GM04503 (cell line): Measurements from ENCODE around the gene PRDM10.
"Not testable (repeated sequence)": the region's sequence is repeated elsewhere in the genome, so short reads cannot be mapped to it uniquely, and the experiment has no call there.

Experiments
- DNase-seq: peaks from one replicate; pipeline ENCODE4 v3.0.0-alpha.2; 2012; ENCODE audit warnings: low read depth

The PRDM10 gene

GRCh38 chr11:130002352-130002845 is at the start of gene PRDM10:
Gene PRDM10, minus strand, starts transcription at chr11:130002835. Its CDS starts 41,871 bp downstream, at chr11:129960964.
- no peak for DNase-seq

- DNase-seq = peak; percentile 45
Observed at GRCh38 chr11:130051082-130051481, 48.4 kb upstream of the PRDM10 start.

- DNase-seq = no peak
Observed at GRCh38 chr11:130050257-130050656, 47.6 kb upstream of the PRDM10 start.

- no peak for DNase-seq
Observed at GRCh38 chr11:130049328-130049771, 46.7 kb upstream of the PRDM10 start.

GRCh38 chr11:130047141-130047540 is 44.5 kb upstream of the PRDM10 start:
- DNase-seq = no peak

GRCh38 chr11:130043575-130043974 is 40.9 kb upstream of the PRDM10 start:
- DNase-seq = no peak

- DNase-seq = peak; percentile 85
Observed at GRCh38 chr11:130042093-130042591, 39.5 kb upstream of the PRDM10 start.

- DNase-seq = no peak
Observed at GRCh38 chr11:130040281-130040940, 37.8 kb upstream of the PRDM10 start.

GRCh38 chr11:130037881-130038585 is 35.4 kb upstream of the PRDM10 start:
- no peak for DNase-seq

- peak; percentile 72 for DNase-seq
Observed at GRCh38 chr11:130037058-130037457, 34.4 kb upstream of the PRDM10 start.

GRCh38 chr11:130034236-130034635 is 31.6 kb upstream of the PRDM10 start:
- no peak for DNase-seq

- no peak for DNase-seq
Observed at GRCh38 chr11:130032931-130033330, 30.3 kb upstream of the PRDM10 start.

- DNase-seq = no peak
Observed at GRCh38 chr11:130031945-130032344, 29.3 kb upstream of the PRDM10 start.

GRCh38 chr11:130031056-130031455 is 28.4 kb upstream of the PRDM10 start:
- DNase-seq = no peak

GRCh38 chr11:130029137-130029536 is 26.5 kb upstream of the PRDM10 start:
- DNase-seq = no peak

GRCh38 chr11:130025371-130025770 is 22.7 kb upstream of the PRDM10 start:
- no peak for DNase-seq

- no peak for DNase-seq
Observed at GRCh38 chr11:130024361-130024760, 21.7 kb upstream of the PRDM10 start.

- DNase-seq = peak; percentile 72
Observed at GRCh38 chr11:130023204-130023603, 20.6 kb upstream of the PRDM10 start.

GRCh38 chr11:130022799-130023198 is 20.2 kb upstream of the PRDM10 start:
- DNase-seq = no peak

- DNase-seq = not testable (repeated sequence)
Observed at GRCh38 chr11:130021606-130022005, 19.0 kb upstream of the PRDM10 start.

GRCh38 chr11:130020323-130020722 is 17.7 kb upstream of the PRDM10 start:
- DNase-seq = no peak

- not testable (repeated sequence) for DNase-seq
Observed at GRCh38 chr11:130015846-130016245, 13.2 kb upstream of the PRDM10 start.

- no peak for DNase-seq
Observed at GRCh38 chr11:130008326-130008725, 5.7 kb upstream of the PRDM10 start.
